ENCODE data around the gene PAH. TPM values are rescaled to one million over a fixed set of nuclear protein-coding genes. Genes with fewer than 3 reads are reported as not detected.
A peak's percentile ranks its signal among the peaks of the same experiment; 100 is the strongest.

Gene PAH
- total RNA-seq, 1 experiment from 2014 or later, result not detected

GRCh38 chr12:102821149-102821548, 95.9 kb downstream of the PAH start:
- DNase-seq (ENCODE audit: low read depth), result no peak

- DNase-seq (ENCODE audit: low read depth), result peak; percentile 15
Observed at GRCh38 chr12:102816816-102817434, 100.1 kb downstream of the PAH start.

- DNase-seq (ENCODE audit: low read depth), result no peak
Observed at GRCh38 chr12:102814691-102815367, 102.2 kb downstream of the PAH start.

GRCh38 chr12:102812344-102812743, 104.7 kb downstream of the PAH start:
- no peak for DNase-seq (ENCODE audit: low read depth)

GRCh38 chr12:102811110-102811737, 105.8 kb downstream of the PAH start:
- DNase-seq (ENCODE audit: low read depth), result peak; percentile 37

GRCh38 chr12:102808412-102808811, 108.6 kb downstream of the PAH start:
- no peak for DNase-seq (ENCODE audit: low read depth)

GRCh38 chr12:102806592-102806991, 110.5 kb downstream of the PAH start:
- no peak for DNase-seq (ENCODE audit: low read depth)

- no peak for DNase-seq (ENCODE audit: low read depth)
Observed at GRCh38 chr12:102806110-102806509, 110.9 kb downstream of the PAH start.

GRCh38 chr12:102800565-102800964, 116.5 kb downstream of the PAH start:
- peak; percentile 11 for DNase-seq (ENCODE audit: low read depth)

GRCh38 chr12:102799229-102799628, 117.8 kb downstream of the PAH start:
- DNase-seq (ENCODE audit: low read depth), result no peak

GRCh38 chr12:102797528-102797927, 119.5 kb downstream of the PAH start:
- no peak for DNase-seq (ENCODE audit: low read depth)

GRCh38 chr12:102793921-102794320, 123.1 kb downstream of the PAH start:
- no peak for DNase-seq (ENCODE audit: low read depth)

Other genes with a start within 250 kb of the PAH start
- gene ASCL1, start 40.4 kb upstream of the PAH start, total RNA-seq (2014; rRNA removed; shearing (Covaris generic)), result 0.06 TPM in 1 of 2 replicates, not detected in the other